NCI-H146 treated with DMSO at 0.1 percent for 48 hours (cell line): Measurements from ENCODE around the gene KAT8.

ENCODE experiments used
- DNase-seq: peaks from one replicate; lab custom pipeline; 2025; ENCODE audit not compliant: unreplicated experiment; lab: John Stamatoyannopoulos, UW

KAT8 gene

DNA sequence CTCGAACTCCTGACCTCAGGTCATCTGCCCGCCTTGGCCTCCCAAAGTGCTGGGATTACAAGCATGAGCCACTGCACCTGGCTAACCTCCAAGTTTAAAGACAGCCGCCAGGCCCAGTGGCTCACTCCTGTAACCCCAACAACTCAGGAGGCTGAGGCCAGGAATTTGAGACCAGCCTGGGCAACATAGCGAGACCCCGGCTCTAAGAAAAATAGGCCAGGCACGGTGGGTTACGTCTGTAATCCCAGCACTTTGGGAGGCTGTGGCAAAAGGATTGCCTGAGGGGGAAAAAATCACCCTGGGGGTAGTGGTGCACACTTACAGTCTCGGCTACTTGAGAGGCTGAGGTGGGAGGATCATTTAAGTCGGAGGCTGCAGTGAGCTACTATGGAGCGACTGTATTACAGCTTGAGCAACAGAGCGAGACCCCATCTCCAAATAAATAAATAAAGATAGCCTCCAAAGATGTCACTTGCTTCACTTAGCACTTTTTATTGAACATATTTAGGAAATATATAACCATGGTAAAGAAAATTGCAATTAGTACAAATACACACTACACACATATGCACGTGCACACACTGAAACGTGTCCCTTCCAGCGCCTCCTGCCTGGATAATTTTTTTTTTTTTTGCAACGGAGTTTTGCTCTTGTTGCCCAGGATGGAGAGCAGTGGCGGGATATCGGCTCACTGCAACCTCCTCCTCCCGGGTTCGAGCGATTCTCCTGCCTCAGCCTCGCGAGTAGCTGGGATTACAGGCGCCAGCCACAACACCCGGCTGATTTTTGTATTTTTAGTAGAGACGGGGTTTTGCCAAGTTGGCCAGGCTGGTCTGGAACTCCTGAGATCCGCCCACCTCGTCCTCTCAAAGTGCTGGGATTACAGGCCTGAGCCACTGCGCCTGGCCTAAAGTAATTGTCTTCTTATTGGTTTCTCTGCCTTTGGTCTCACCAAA, 10.7 kb upstream of the KAT8 start:
- DNase-seq: no peak

DNA sequence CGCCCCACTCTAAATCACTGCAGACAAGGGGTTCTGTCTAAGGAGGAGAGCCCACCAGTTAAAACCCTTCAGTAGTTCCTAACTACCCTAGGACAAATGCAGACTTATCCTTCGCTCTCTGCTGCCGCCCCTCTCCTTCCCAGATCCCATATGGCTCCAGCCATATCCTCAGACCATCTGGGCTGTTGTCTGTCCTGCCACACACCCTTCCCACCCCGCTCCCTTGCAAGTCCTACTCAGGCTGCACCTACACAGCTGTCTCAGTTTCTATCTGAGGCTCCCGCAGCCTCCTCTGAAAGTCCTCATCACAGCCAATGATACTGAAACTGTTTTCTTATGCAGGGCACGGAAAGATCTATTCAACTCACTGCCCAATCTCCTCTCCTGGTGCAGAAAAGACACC, 10.0 kb upstream of the KAT8 start:
- no peak for DNase-seq

DNA sequence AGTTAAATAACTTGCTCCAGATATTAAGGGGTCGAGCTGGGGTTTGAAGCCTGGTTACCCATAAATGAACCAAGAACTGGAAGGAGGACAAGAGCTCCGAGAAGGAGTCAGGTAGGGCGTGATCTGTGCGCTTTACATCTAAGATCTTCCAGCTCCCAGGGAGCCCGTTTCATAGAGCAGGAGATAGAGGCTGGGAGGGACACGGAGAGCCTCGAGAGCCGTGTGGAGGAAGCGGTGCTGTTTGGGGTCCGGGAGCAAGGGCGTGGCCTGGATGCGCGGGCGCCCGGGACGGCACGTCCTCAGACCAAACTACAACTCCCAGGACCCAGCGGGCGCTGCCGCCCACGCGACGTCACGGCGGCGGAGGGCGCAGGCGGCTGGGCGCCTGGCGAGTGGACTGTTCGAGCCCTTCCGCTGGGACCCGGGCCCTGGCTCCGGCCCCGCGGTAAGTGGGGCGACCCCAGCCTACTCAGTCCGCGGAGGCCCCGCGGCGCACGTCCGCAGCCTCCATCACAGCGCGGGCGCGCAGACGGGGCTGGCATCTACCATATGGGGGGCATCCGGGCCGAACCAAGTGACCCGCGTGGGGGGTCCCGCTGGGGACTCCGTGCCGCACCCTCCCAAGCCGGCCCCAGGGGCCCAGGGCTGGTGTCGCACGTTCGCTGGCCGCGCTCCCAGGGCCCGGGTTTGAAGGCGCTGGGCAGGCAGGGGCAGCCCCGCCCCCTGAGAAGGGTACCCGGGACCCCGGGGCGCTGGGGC, 9.2 kb upstream of the KAT8 start, which contains the start of gene BCKDK:
TSS of gene BCKDK (plus strand) at position 352 of the 759 bp plus-strand sequence. CDS start 838 bp downstream, outside the sequence.
- DNase-seq: peak; percentile 69

DNA sequence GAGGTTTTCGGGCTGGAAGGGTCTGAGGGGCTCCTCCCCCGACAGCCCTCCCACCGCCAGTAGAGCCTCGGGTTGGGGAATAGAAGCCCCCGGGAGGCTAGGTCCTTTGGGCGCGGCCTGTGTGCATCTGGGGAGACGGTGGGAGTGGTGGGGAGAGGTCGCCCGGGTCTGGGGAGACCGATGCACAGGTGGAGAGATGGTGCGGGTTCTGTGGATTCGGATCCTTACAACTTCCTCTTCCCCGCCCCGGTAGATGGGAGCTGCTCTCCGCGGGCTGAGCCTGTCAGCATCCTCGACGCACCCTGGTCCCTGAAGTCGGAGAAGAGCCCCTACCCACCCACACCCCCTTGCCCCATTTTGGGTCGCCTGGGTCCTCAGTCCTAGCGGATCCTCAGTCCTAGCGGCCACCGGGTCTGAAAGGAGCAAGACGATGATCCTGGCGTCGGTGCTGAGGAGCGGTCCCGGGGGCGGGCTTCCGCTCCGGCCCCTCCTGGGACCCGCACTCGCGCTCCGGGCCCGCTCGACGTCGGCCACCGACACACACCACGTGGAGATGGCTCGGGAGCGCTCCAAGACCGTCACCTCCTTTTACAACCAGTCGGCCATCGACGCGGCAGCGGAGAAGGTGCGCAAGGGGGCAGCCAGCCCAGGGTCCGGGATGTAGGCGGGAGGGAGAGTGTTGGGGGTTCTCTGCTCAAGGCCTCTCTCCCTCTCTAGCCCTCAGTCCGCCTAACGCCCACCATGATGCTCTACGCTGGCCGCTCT, 8.5 kb upstream of the KAT8 start:
- no peak for DNase-seq

DNA sequence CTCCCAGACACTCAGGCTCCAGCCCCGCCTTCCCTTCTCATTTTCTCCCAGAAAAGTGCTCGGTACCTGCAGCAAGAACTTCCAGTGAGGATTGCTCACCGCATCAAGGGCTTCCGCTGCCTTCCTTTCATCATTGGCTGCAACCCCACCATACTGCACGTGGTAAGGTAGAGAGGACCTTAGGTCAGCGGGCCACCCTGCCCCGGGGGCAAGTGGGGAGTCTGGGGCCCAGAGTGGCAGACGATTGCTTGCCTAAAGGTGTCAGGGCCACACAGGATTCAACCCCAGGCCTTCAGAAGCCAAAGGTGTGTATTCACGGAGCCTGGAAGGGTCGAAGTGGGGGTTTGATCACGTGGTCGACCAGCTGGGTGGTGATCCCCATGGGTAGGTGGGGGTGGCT, 7.8 kb upstream of the KAT8 start:
- no peak for DNase-seq

DNA sequence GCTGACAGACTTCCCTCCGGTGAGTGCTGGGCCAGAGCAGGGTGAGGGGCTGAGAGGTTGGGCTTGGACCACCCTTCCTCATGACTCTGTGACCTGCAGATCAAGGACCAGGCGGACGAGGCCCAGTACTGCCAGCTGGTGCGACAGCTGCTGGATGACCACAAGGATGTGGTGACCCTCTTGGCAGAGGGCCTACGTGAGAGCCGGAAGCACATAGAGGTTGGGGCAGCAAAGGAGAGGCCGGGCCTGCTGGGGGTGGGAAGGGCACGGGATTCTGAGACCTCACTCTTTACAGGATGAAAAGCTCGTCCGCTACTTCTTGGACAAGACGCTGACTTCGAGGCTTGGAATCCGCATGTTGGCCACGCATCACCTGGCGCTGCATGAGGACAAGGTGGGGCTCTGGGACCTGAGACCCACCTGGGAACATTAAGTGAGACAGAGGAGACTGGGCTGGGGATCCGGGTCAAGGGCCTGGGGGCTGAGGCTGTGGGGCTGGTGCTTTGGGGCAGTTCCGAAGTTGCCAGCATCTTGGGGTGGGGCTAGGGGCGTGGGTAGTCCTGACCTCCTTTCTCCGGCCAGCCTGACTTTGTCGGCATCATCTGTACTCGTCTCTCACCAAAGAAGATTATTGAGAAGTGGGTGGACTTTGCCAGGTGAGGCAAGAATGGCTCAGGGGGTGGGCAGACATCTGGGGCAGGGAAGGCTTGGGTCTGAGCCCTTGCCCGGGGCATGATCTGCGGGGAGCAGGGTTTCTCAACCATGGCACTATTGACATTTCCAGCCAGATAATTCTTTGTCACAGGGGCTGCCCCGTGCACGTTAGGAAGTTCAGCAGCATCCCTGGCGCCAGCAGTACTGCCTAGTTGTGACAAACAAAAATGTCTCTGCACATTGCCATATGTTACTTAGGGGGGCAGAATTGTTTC, 7.1 kb upstream of the KAT8 start:
- DNase-seq: no peak

DNA sequence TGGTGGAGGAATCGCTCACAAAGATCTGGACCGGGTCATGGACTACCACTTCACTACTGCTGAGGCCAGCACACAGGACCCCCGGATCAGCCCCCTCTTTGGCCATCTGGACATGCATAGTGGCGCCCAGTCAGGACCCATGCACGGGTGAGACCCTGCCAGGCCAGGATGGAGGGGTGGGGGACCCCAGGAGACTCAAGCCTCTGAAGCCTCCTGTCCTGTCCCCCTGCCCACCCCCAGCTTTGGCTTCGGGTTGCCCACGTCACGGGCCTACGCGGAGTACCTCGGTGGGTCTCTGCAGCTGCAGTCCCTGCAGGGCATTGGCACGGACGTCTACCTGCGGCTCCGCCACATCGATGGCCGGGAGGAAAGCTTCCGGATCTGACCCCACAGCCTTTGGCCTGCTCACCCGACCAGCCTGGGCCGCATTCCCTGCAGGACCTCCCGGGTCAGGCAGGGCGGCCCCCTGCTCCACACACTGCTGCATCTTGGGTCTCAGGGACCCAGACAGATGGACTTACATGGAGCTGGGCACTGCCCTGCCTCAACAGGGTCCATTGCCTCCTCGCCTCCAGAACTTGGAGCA, 5.5 kb upstream of the KAT8 start:
- DNase-seq: no peak

DNA sequence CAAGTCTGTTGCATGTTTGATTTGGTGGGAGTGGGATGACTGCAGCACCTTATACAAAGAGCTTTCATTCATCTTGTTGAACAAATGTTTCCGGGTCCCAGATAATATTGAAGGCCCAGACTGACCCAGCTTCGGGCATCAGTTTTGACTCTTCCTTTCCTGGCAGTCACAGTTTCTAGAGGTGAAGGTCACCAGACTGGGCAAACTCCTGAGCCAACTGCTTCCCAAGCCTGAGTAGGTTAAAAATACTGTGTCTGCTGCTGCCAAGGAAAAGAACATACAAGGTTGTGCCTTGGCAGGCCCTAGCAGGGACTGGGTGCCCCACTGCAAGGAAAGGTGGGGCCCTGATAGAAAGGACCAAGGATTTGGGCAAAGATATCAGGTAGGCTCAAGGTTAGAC, 4.8 kb upstream of the KAT8 start:
- DNase-seq: no peak

DNA sequence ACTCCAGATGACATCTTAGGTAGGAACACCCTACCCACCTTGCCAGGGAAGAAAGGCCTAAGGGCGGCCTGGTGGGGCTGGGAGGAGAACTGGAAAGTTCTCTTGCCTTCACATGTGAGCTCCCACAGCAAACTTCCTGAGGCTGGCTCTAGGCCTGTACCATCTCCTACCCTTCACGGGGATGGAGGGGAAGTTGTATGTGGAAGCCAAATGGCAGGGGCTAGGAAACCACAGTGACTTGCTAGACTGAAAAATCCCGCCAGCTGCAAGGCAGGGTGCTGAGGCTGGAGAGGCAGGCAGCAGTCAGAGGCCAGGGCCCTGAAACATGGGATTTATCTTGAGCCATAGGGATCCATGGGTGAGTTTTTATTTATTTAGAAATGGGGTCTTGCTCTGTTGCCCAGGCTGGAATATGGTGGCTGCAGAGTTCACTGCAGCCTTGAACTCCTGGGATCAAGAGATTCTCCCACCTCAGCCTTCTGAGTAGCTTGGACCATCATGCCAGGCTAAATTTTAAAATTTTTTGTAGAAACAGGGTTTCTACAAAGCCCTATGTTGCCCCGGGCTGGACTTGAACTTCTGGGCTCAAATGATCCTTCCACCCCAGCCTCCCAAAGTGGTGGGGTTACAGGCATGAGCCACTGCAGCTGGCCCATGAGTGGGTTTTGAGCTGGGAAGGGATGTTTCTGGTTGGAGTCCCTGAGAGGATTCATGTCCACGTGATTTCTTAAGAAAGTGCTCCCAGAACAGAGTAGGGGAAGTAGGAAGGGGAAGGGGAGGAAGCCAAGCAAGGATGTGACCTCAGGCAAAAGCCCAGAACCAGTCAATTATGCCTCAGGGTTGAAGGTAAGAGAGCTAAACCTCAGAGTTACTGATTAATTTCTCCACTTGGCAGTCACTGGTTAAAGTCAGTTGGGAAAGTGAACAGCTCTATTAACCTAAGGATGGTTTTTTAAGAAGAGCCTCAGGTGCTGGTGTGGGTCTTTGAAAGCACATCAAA, 4.0 kb upstream of the KAT8 start:
- DNase-seq: no peak

DNA sequence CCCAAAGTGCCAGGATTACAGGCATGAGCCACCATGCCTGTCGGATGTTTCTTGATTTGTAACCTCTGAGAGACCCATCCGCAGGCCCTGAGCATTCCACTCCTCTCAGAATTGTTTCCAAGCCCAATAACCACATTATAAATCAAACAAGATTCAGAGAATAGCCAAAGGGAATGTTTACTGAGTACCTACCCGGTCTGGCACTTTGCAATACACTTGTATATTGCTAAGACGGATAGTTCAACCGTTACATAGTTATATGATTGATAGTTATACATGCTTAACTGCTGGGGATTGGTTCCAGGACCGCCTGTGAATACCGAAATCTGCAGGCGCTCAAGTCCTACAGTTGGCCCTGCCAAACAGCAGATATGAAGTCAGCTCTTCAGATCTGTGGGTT, 3.0 kb upstream of the KAT8 start:
- DNase-seq: no peak

DNA sequence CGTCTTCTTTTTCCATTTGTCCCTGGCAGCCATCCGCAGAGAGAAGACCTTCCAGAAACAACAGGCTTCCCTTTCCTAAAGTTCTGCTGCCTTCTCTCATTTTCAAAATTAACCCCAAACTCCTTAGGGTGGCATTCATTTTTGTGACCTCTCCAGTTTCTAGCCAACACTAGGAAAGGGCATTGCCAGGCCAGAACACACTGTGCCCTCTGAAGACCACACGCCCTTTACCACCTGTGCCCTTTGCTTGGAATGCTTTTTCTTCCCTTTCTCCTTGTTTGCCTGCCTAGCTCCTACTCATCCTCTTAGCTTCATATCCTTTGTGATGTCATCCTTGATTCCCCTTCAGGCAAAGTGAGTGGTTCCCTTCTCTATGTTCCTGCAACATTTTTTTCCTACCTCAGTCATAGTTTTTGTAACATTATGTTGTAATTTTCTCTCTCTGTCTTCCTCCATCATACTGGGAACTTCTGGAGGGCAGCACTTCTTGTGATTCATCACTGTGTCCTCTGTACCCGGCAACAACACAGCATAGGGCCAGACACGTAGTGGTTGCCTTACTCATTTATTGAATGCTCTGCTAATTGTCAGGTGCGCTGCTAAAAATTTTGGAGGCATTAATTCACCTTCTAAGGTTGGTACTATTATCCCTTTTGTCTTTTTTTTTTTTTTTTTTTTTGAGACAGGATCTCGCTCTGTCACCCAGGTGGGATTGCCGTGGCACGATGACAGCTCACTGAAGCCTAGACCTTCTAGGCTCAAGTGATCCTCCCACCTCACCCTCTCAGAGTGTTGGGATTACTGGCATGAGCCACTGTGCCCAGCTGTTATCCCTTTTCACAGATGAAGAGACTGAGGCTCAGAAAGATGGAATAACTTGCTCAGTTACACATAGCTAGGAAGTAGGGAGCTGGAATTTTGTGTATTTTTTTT, 1.0 kb downstream of the KAT8 start:
- DNase-seq: no peak

DNA sequence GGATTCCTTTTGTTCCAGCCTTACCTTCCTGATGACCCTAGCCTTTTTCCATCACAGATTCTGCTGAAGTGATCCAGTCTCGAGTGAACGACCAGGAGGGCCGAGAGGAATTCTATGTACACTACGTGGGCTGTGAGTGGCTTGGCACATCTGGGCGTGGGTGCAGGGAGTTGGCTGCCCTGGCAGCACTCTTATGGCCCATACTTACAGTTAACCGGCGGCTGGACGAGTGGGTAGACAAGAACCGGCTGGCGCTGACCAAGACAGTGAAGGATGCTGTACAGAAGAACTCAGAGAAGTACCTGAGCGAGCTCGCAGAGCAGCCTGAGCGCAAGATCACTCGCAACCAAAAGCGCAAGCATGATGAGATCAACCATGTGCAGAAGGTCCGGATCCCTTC, 2.7 kb downstream of the KAT8 start:
- DNase-seq: no peak

DNA sequence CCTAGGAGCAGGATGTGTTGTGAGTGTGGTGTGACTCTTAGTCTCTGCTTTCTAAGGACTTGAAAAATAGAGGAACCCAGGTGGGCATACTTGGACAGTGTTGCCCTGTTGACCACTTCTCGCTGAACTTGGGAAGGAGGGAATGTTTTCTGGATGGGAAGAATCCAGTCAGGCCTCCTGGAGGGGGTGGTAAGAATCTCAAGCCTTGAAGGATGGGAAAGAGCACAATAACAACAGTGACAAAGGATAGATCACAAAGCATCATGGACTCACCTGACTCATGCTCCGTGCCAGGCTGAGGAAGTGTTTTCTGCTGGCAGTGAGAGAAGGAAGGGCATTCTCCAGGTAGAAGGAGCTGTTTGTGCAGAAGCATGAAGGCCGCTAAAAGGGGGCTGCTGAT, 8.4 kb downstream of the KAT8 start:
- no peak for DNase-seq

DNA sequence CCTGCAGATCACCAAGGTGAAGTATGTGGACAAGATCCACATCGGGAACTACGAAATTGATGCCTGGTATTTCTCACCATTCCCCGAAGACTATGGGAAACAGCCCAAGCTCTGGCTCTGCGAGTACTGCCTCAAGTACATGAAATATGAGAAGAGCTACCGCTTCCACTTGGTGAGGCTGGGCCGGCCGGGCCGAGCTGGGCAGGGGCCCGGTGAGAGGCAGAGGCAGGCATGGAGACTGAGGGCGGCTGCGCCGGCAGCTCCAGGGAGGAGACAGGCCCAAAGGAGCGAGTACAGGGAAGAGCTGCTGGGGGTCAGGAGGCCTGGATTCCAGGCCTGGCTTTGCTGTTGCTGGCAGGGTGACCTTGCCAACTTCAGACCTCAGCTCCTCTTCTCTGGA, 9.7 kb downstream of the KAT8 start:
- no peak for DNase-seq

DNA sequence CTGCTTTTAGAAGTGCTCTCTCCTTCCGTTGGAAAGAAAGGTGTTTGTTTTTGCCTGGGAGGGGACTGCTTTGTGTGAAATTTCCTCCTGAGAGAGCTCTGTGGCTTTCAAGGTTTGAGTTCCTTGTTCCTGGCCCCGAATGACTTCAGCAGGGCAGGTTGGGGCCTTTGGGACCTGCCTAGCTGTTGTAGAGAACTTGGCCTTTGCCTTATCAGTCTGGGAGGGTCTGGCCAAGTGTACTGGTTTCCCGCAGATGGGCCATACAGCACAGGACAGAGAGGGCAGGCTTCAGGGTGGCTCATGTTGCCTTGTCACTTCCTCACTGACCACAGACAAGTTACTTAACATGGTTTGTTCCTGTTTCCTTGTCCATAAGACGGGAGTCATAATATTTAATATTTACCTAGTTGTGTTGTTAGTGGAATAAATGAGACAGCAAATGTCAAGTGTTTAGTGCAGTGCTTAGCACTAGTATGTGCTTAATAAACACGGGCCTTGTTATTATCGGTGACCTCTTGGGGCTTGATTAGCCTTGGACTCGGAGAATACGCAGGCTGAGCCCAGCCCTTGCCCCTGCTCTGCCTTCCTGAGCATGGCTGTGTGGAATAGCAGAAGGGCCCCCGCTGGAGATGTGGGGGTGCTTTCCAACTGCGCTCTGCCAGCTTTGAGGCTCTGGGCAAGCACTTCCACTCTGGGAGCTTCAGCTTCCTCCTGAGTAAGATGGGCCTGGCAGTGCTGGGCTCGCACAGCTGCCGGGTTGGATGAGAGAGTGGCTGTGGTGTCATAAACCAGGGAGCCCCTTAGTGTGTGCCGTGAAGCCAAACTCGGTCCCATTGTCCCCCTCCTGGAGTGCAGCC, 11.5 kb downstream of the KAT8 start:
- DNase-seq: no peak

DNA sequence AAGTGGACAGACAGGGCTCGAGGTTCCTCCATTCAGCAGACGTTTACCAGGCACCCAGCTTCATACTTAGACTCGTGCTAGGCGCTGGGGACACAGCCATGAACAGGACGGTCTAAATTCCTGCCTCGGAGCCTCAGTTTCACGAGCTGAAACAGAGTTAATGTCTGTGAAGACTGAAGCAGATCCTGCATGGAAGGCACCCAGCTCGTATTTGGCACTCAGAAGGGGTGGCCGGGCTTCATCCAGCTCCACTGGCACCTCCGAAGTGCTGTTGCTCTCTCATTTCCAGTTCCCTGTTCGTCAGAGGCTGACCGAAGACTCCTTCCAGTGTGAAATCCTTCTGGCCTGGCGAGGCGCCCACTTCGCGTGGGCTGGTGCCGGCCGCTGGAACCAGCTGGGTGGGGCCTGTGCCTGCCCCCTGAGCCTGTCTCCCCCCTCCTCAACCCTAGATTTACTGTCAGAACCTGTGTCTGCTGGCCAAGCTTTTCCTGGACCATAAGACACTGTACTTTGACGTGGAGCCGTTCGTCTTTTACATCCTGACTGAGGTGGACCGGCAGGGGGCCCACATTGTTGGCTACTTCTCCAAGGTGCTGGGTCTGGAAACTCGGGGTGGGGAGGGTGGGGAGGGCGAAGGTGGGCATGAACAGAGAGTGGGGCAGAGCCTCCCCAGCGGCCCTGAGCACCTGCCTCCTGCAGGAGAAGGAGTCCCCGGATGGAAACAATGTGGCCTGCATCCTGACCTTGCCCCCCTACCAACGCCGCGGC, 12.3 kb downstream of the KAT8 start:
- no peak for DNase-seq
